GM12891 (cell line): ENCODE data around the gene SAA2.

ENCODE experiments used
- POLR2A ChIP-seq: IDR thresholded peaks from 2 replicates; pipeline ENCODE4 v1.6.1; 2011; ENCODE audit warnings: low read depth, low read length, control low read depth
- POLR2AphosphoS5 ChIP-seq: IDR thresholded peaks from 2 replicates; pipeline ENCODE4 v1.6.1; 2011; ENCODE audit warnings: low read depth, low read length, control low read depth
- POU2F2 ChIP-seq: IDR thresholded peaks from 2 replicates; pipeline ENCODE4 v1.6.1; 2011; ENCODE audit warnings: low read depth, mild to moderate bottlenecking, control low read depth, low read length, moderate library complexity
- SPI1 ChIP-seq: IDR thresholded peaks from 2 replicates; pipeline ENCODE4 v1.6.1; 2011; ENCODE audit warnings: low read depth, low read length, control low read depth
- TAF1 ChIP-seq: IDR thresholded peaks from 2 replicates; pipeline ENCODE4 v1.6.1; 2011; ENCODE audit warnings: low read depth, low read length, control low read depth

DNA sequence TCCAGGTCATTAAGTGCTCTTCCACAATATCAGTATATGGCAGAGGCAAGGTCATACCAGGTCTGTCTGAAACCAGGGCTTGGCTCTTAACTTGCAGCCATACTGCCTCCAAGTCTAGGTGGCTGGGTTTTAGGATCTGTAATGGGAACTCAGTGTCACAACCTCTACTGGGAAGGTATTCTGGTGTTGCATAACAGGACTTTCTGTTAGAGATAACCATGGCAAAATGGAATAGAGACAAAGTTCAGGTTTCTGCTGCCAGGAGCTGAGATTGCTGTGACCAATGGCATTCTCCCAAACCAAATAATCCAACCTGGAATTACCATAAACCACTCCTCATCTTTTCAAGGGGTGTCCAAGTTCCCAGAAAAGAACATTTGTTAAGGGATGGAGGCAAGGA, 10.8 kb upstream of the SAA2 start:
- no peak for TF ChIP-seq POLR2A
- TF ChIP-seq TAF1 = no peak
- no peak for TF ChIP-seq POLR2AphosphoS5
- no peak for TF ChIP-seq POU2F2
- TF ChIP-seq SPI1 = no peak
